LNCAP (cell line): Measurements from ENCODE around the gene WDR1.

ENCODE experiments used
- TF ChIP-seq, protein P1 (sequence below): fragments of 450-650 bp; IDR thresholded peaks from 2 replicates; pipeline ENCODE4 v1.5.1; 2017; ENCODE audit warnings: mild to moderate bottlenecking

The WDR1 gene

DNA sequence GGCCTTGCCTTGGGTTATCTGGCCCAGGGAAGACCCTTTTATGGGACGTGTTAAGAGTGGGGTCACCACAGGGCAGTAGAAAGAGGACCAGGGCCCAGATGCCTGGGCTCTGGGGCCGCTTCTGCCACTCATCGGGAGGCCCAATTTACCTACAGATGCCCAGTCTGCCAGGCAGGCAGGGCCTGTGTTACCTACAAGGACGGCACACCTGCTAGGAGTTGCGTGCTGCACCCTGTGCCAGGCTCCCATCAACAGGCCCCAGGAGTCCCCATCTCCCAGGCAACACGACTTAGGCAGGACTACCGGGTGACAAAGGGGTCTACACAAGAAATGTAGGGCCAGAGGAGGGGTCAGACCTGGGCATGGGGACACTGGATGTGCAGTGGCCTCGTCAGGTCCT is 34.6 kb downstream of the WDR1 start:
- TF ChIP-seq, protein P1, sequence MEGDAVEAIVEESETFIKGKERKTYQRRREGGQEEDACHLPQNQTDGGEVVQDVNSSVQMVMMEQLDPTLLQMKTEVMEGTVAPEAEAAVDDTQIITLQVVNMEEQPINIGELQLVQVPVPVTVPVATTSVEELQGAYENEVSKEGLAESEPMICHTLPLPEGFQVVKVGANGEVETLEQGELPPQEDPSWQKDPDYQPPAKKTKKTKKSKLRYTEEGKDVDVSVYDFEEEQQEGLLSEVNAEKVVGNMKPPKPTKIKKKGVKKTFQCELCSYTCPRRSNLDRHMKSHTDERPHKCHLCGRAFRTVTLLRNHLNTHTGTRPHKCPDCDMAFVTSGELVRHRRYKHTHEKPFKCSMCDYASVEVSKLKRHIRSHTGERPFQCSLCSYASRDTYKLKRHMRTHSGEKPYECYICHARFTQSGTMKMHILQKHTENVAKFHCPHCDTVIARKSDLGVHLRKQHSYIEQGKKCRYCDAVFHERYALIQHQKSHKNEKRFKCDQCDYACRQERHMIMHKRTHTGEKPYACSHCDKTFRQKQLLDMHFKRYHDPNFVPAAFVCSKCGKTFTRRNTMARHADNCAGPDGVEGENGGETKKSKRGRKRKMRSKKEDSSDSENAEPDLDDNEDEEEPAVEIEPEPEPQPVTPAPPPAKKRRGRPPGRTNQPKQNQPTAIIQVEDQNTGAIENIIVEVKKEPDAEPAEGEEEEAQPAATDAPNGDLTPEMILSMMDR, result no peak

- TF ChIP-seq, protein P1, result no peak
Measured at GRCh38 chr4:10081218-10081606, 35.4 kb downstream of the WDR1 start.

GRCh38 chr4:10080589-10081217 is 35.9 kb downstream of the WDR1 start:
- TF ChIP-seq, protein P1, result no peak

GRCh38 chr4:10079912-10080588 is 36.5 kb downstream of the WDR1 start:
- TF ChIP-seq, protein P1, result no peak

DNA sequence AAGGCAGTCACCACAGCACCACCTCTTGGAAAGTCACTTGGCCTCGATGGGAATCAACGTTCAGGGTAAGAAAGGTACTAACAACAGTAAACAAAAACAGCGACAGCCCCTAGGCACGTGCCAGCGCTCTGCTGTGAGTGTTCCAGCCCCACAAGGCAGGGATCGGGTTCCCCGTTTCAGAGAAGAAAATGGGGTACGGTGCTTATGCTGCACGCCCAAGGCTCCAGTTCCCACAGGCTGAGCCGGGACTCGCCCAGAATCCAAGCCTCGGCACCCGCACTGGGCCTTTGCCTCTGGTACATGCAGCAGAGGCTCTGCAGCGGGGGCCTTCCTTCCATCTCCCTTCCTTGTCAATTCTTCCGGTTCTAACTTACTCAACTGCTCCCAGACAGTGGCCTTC is 37.3 kb downstream of the WDR1 start:
- TF ChIP-seq, protein P1, result no peak

DNA sequence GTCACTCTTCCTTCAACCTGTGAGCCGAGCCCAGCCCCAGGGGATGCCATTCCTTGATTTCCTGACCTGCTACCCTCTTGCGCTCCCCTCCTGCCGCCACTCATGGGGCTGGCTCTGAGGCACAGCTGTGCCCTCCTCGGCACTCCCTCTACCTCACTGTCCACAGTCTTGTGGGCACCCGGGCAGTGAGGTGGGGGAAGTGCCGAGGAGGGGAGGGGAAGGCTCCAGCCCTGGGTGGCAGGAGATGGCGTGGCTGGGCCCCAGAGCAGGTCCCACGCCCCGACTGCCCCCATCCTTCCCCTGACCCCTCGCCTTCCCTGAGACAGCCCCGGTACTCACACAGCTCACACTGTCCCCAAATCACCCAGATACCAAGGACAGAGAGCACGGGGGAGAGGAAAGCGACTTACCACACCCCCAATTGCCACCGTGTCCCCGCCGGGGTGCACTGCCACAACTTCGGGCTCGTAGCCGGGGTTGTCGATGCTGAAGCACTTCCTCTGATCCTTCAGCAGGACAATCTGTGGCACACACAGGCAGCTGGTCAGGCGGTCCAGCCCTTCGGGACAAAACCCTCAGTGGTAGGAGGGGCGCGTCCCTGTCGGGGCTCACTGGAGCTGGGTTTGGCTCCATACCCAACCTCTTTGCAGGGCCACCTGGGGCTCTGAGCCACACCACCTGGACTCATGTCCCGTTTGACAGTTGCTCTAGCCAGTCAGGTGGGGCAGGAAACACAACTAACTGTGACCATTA is 37.9 kb downstream of the WDR1 start:
- TF ChIP-seq, protein P1, result no peak

DNA sequence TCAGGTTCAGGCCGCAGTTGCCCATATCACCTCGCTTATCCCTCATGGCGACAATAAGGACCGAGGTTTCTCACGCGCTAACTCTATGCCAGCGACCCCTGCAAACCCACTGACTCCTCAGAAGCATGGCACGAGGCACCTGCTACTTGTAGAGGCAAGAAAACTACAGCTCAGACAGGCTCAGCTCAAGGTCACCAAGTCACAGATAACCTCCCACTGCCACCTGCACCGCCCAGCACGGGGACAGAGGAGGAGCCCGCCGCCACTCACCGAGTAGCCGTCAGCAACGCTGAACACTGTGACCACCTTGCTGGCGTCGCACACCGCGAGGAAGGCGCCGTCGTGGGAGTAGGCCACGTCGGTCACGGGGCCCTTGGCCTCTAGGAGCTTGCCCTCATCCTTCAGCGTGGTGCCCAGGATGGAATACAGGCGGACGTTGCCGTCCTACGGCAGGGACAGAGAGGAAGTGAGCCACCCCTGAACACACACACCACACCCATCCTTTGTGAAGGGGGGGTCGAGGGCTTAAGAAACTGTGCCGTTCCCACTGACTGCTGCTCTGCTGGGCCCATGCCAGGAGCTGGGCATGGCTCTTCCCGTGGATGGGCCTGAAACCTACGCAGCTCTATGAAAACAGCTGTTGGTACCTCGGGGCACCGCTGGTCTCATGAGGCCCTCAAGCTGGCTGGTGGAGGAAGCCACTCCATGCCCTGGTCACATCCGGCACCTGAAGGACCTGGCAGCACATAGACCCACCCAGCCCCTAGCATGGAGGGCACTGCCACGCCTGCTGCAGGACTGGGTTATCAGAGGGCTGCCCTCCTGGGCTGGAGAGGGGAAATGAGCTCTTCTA is 38.9 kb downstream of the WDR1 start:
- TF ChIP-seq, protein P1, result no peak
